NCI-H1105 treated with DMSO at 0.1 percent for 48 hours (cell line): ENCODE measurements around the gene GJB3.
"Not testable (repeated sequence)": the region's sequence is repeated elsewhere in the genome, so short reads cannot be mapped to it uniquely, and the experiment has no call there.

Experiments used
- DNase-seq: peaks from one replicate; lab custom pipeline; 2025; lab: John Stamatoyannopoulos, UW

The GJB3 gene

GRCh38 chr1:34786521-34787325 lies 5.7 kb downstream of the GJB3 start:
- DNase-seq = peak; percentile 75

- no peak for DNase-seq
Observed at GRCh38 chr1:34787461-34788420, 6.7 kb downstream of the GJB3 start.

- no peak for DNase-seq
Observed at GRCh38 chr1:34790985-34791384, 10.0 kb downstream of the GJB3 start.

GRCh38 chr1:34792424-34792823 lies 11.4 kb downstream of the GJB3 start:
- DNase-seq = no peak

- peak; percentile 21 for DNase-seq
Observed at GRCh38 chr1:34792868-34793727, 12.1 kb downstream of the GJB3 start, which contains the start of gene GJA4. GJA4 (plus strand) TSS chr1:34792999; CDS start chr1:34794214, 1,215 bp downstream.

GRCh38 chr1:34794001-34794789 lies 13.2 kb downstream of the GJB3 start:
- no peak for DNase-seq

- no peak for DNase-seq
Observed at GRCh38 chr1:34794790-34795180, 13.8 kb downstream of the GJB3 start.

- no peak for DNase-seq
Observed at GRCh38 chr1:34795916-34796315, 14.9 kb downstream of the GJB3 start.

- DNase-seq = no peak
Observed at GRCh38 chr1:34796990-34797389, 16.0 kb downstream of the GJB3 start.

- no peak for DNase-seq
Observed at GRCh38 chr1:34800214-34800613, 19.2 kb downstream of the GJB3 start.

GRCh38 chr1:34803770-34804169 lies 22.8 kb downstream of the GJB3 start:
- DNase-seq = no peak

GRCh38 chr1:34806396-34806795 lies 25.4 kb downstream of the GJB3 start:
- DNase-seq = no peak

GRCh38 chr1:34808051-34808810 lies 27.2 kb downstream of the GJB3 start:
- no peak for DNase-seq

- DNase-seq = not testable (repeated sequence)
Observed at GRCh38 chr1:34810781-34811180, 29.8 kb downstream of the GJB3 start.

GRCh38 chr1:34816332-34816731 lies 35.3 kb downstream of the GJB3 start:
- DNase-seq = no peak

GRCh38 chr1:34816778-34817177 lies 35.8 kb downstream of the GJB3 start:
- no peak for DNase-seq

GRCh38 chr1:34818862-34819261 lies 37.8 kb downstream of the GJB3 start:
- DNase-seq = not testable (repeated sequence)

GRCh38 chr1:34822202-34822601 lies 41.2 kb downstream of the GJB3 start:
- DNase-seq = no peak

- DNase-seq = no peak
Observed at GRCh38 chr1:34824817-34825454, 43.9 kb downstream of the GJB3 start.
